Measurements from ENCODE around the gene GLG1.

Gene GLG1

DNA sequence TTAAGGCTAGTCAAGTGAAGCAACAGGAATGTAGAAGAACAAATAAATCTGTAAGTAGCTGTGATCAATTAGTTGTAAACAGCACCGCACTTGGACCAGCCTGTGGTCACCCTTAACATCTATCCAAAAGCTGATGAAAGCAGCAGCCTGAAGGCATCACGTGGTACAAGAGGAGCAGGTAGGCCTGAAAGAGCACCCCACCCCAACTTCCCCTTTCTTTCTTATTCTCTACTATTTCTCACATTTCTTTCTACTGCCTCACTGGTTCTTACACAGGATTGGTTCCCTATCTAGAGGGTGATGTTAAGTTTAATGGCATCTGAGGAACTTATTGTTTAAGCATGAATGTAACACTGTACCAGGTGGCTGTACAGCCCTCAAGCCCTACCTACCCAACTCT lies 143.0 kb downstream of the GLG1 start:
- no peak for DNase-seq (ENCODE audit: low read depth)

DNA sequence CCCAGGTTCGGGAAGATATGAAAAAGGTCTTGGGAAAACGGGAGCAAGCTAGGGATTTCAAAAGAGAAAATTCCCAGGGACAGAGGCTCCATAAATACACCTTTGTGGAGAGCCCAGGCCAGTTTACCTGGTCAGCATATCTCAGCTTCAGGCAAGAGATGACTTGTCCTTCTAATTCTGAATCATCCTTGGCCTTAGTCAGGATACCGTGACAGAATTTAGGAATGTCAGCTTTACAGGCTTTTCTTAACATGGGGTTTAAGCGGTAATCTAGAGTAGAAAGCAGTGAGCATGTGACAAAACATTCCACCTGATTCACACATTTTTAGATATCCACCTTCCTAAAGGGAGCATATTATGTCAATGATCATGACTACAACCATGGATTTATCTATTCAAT lies 144.6 kb downstream of the GLG1 start:
- TF ChIP-seq MYC (IDR thresholded peaks at IDR 0.05; ENCODE audit: low read depth, low read length) (no peak), POLR2A (IDR thresholded peaks at IDR 0.05; ENCODE audit: extremely low read depth, insufficient read length) (no peak)
- TF ChIP-seq, protein P1, sequence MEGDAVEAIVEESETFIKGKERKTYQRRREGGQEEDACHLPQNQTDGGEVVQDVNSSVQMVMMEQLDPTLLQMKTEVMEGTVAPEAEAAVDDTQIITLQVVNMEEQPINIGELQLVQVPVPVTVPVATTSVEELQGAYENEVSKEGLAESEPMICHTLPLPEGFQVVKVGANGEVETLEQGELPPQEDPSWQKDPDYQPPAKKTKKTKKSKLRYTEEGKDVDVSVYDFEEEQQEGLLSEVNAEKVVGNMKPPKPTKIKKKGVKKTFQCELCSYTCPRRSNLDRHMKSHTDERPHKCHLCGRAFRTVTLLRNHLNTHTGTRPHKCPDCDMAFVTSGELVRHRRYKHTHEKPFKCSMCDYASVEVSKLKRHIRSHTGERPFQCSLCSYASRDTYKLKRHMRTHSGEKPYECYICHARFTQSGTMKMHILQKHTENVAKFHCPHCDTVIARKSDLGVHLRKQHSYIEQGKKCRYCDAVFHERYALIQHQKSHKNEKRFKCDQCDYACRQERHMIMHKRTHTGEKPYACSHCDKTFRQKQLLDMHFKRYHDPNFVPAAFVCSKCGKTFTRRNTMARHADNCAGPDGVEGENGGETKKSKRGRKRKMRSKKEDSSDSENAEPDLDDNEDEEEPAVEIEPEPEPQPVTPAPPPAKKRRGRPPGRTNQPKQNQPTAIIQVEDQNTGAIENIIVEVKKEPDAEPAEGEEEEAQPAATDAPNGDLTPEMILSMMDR (IDR thresholded peaks at IDR 0.05; ENCODE audit: low read depth, low read length): no peak
- TF ChIP-seq, protein P2, sequence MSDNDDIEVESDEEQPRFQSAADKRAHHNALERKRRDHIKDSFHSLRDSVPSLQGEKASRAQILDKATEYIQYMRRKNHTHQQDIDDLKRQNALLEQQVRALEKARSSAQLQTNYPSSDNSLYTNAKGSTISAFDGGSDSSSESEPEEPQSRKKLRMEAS (IDR thresholded peaks at IDR 0.05; ENCODE audit: low read depth, low read length): no peak
- no peak overlapping the region for H3K4me3 ChIP-seq (ENCODE audit: low read depth, low read length)
- DNase-seq (ENCODE audit: low read depth): no peak

More for the DNA sequence above, 143.0 kb downstream of the GLG1 start:
- H3K4me3 ChIP-seq (ENCODE audit: low read depth, low read length): no peak overlapping the region
- no peak for TF ChIP-seq MYC (IDR thresholded peaks at IDR 0.05; ENCODE audit: low read depth, low read length)
- no peak for TF ChIP-seq POLR2A (IDR thresholded peaks at IDR 0.05; ENCODE audit: extremely low read depth, insufficient read length)
- TF ChIP-seq, protein P2 (IDR thresholded peaks at IDR 0.05; ENCODE audit: low read depth, low read length): no peak
- TF ChIP-seq, protein P1 (IDR thresholded peaks at IDR 0.05; ENCODE audit: low read depth, low read length): no peak

DNA sequence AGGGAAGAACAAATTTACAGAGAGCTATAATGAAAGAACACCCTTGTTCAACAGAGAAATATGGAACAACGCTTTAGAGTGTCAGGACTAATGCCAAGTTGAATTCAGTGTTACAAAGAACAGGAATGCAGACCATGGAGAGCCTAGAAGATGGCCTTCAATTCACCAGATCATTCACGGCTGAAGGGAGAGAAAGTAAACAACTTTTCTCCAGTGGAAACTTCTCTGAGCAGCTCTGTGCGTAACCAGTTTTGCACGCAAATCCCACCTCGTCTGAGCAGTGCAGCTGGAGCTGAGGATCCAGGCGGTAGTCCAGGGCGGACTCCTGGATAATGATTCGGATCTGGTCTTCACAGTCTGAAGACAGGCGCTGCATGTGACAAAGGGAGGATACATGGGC lies 145.1 kb downstream of the GLG1 start:
- H3K4me3 ChIP-seq (ENCODE audit: low read depth, low read length): no peak overlapping the region
- TF ChIP-seq, protein P1 (IDR thresholded peaks at IDR 0.05; ENCODE audit: low read depth, low read length): no peak
- TF ChIP-seq POLR2A (IDR thresholded peaks at IDR 0.05; ENCODE audit: extremely low read depth, insufficient read length) (no peak), MYC (IDR thresholded peaks at IDR 0.05; ENCODE audit: low read depth, low read length) (no peak)
- TF ChIP-seq, protein P2 (IDR thresholded peaks at IDR 0.05; ENCODE audit: low read depth, low read length): no peak
- DNase-seq (ENCODE audit: low read depth): no peak

DNA sequence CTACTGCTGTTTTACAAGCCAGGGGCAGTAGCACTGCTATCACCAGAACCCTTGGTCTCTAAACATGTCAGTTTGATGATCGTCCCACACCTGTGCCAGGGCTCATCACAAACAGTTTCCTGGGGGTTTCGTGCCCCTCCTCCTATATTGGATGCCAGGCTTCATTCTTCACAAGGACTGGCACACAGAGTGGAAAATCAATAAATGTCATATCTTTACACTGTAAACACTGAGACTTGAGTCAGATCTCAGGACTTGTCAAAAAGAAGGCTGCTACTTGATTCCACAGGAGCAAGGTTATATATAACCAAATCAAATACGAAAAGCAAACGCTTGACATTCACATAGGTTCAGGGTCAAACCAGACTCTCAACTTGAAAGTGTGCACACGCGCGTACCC lies 146.4 kb downstream of the GLG1 start:
- TF ChIP-seq POLR2A (IDR thresholded peaks at IDR 0.05; ENCODE audit: extremely low read depth, insufficient read length) (no peak), MYC (IDR thresholded peaks at IDR 0.05; ENCODE audit: low read depth, low read length) (no peak)
- TF ChIP-seq, protein P2 (IDR thresholded peaks at IDR 0.05; ENCODE audit: low read depth, low read length): no peak
- TF ChIP-seq, protein P1 (IDR thresholded peaks at IDR 0.05; ENCODE audit: low read depth, low read length): no peak
- no peak overlapping the region for H3K4me3 ChIP-seq (ENCODE audit: low read depth, low read length)
- DNase-seq (ENCODE audit: low read depth): no peak

DNA sequence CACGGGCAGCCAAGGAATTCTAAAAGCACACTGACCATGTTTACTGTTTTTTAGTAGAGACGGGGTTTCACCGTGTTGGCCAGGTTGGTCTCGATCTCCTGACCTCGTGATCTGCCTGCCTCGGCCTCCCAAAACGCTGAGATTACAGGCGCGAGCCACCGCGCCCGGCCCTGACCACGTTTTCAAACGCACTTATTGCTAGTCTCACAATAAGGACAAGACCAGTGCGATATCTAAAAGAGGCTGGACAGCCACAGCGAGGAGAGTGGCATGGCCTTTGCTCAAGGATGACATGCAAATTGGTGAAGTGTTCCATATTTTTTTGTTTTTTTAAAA lies 150.7 kb downstream of the GLG1 start:
- no peak overlapping the region for H3K4me3 ChIP-seq (ENCODE audit: low read depth, low read length)
- TF ChIP-seq, protein P1 (IDR thresholded peaks at IDR 0.05; ENCODE audit: low read depth, low read length): no peak
- TF ChIP-seq, protein P2 (IDR thresholded peaks at IDR 0.05; ENCODE audit: low read depth, low read length): no peak
- no peak for TF ChIP-seq MYC (IDR thresholded peaks at IDR 0.05; ENCODE audit: low read depth, low read length)
- no peak for TF ChIP-seq POLR2A (IDR thresholded peaks at IDR 0.05; ENCODE audit: extremely low read depth, insufficient read length)

More for the DNA sequence above, 150.7 kb downstream of the GLG1 start:
- DNase-seq (ENCODE audit: low read depth): no peak

Measured in NB4 (cell line).